GM19455 (cell line): ENCODE results near the gene CALY.
"Not testable (repeated sequence)": the region's sequence is repeated elsewhere in the genome, so short reads cannot be mapped to it uniquely, and the experiment has no call there.

Experiments used
- ATAC-seq: cut with Tn5 transposase; IDR thresholded peaks from one replicate; pipeline ENCODE4 v1.9.1; 2021; ENCODE audit not compliant: unreplicated experiment

The CALY gene, protein sequence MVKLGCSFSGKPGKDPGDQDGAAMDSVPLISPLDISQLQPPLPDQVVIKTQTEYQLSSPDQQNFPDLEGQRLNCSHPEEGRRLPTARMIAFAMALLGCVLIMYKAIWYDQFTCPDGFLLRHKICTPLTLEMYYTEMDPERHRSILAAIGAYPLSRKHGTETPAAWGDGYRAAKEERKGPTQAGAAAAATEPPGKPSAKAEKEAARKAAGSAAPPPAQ

DNA sequence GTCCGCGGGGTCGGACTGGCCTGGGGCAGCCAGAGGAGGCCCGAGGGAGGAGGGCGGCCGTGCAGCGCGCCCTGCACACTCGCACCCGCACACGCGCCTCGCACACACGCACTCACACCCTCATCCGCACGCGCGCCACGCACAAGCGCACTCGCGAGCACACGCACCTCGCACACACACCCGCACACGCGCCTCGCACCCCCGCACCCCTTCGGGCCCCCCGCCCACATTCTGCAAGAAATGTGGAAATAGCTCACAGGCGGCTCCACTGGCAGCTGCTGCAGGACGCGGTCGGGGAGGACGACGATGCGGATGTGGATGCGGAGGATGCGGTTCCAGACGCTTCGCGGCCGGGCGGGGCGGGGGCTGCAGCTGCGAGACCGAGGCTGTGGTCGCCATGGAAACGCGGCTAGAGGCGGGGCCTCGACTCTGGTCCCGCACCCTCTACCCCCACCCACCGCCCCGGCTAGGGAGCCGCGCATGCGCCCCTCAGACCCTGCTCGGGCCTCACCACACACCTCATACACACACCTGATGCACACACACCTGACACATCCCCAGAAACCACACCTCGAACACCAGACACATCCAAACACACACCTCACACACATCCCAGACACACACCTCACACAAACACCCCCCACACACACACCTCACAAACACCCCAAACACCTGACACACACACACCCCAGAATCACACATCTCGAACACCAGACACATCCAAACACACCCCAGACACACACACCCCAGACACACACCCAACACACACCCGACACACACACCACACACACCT is at the start of gene CALY:
Gene CALY, minus strand, starts transcription at position 320 of the 793 bp plus-strand sequence. CDS start 7,907 bp downstream, outside the sequence.
- no peak for ATAC-seq

DNA sequence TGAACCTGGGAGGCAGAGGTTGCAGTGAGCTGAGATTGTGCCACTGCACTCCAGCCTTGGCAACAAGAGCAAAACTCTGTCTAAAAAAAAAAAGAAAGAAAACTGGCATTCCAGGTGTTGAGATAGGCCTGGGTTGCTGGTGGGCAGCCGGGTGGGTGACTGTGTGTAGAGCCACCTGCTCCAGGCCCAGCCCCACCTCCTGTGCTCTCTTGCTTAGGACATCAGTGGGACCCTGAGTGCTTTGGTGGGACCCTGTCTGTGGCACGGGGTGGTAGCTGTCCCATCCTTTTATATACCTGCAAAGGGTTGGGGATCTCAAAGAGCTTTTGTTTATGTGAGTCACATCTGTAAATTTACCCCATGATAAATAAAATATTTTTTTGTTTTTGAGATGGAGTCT is 48.5 kb upstream of the CALY start:
- ATAC-seq = no peak

DNA sequence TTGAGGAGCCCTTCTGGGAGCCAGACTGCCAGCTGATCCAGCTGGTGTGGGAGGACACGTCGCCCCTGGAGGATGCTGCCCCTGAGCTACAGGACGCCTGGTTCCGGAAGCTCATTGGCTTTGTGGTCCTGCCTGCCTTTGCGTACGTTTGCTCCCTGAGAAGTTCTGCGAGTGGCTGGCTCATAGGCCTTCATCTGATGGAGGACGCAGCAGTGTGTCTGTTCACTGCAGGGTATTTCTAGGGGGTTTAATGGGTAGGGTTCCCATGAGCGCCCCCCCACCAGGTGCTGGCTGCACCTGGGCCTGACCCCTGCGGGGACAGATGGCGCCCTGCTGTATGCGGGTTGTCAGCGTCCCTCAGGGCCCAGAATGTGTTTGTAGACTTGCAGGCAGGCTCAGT is 47.4 kb upstream of the CALY start:
- ATAC-seq = no peak

DNA sequence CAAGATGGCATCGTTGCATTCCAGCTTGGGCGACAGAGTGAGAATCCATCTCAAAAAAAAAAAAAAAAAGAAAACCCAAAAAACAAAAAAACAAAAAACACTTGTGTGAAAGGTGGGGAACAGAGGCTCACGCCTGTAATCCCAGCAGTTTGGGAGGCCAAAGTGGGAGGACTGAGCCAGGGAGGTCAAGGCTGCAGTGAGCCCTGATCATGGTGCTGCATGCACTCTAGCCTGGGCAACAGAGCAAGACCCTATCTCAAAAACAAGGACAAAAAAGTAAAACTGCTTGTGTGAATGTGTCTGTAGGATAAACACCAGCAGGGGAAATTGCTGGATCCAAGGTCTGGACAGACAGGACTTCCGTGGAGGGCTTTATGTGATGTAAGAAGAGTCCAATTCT is 46.9 kb upstream of the CALY start:
- no peak for ATAC-seq

DNA sequence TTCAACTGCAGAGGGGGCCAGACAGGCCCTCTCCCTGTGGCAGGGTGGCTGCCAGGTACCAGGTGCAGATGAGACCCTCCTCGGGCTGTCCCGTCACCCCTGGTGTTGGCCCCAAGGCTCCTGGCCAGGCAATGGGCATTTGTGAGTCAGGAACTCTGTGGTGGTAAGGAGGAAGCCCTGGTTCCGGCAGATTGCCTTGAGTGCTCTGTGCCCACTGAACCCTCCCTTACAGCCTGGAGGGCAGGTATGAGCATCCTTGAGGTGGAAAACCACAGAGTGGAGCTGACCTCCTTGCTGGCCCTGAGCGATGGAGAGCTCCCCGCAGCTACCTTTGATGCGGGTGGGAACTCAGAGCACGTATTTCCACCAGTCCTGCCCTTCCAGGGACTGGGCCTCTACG is 44.3 kb upstream of the CALY start:
- ATAC-seq = no peak

DNA sequence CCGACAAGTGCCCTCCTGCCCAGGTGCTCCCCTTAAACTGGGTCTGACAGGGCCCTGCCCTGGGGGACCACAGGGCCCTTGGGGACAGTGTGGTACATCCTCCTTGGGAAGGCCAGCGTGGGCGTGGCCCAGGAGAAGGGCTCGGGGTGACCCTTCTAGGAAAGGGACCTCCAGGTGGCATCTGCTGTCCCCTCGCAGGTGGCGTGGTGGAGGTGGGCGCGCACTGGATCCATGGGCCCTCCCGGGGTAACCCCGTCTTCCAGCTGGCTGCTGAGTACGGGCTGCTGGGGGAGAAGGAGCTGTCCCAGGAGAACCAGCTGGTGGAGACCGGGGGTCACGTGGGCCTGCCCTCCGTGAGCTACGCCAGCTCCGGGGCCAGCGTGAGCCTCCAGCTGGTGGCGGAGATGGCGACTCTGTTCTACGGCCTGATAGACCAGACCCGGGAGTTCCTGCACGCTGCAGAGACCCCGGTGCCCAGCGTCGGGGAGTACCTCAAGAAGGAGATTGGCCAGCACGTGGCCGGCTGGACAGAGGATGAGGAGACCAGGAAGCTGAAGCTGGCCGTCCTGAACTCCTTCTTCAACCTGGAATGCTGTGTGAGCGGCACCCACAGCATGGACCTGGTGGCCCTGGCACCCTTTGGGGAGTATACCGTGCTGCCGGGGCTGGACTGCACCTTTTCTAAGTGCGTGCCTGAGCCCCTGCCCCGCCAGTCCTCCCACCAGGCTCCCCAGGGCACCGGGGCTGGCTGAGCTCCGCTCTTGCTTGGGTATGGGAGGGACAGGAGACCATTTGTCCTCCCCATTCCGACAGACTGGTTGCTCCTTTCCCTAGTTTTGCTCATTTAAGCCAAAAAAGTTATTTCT is 43.3 kb upstream of the CALY start:
- ATAC-seq = peak; percentile 22

DNA sequence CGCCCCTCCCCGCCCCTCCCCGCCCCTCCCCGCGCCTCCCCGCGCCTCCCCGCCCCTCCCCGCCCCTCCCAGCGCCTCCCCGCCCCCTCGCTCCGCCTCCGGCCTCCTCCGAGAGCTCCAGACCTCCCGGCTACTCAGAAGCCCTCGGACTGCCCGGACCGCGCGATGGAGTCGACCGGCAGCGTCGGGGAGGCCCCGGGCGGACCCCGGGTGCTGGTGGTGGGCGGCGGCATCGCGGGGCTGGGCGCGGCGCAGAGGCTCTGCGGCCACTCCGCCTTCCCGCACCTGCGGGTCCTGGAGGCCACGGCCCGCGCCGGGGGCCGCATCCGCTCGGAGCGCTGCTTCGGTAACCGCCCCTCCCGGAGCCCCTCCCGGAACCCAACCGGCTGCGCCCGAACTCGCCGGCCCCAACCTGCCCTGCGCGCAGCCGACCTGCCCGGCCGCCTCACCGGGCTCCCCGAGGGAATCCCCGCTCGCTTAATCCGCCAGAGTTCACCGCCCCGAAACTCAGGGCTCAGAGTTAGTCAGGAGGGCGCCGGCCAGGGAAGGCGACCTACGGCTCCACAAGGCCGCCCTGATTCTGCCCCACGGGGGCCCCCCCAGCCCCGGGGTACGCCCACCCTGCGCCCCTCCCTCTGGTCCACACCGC is 42.6 kb upstream of the CALY start, which contains the start of gene PAOX:
Gene PAOX, plus strand, starts transcription at position 111 of the 649 bp plus-strand sequence. Its CDS starts 55 bp downstream, at position 166.
- peak; percentile 53 for ATAC-seq

DNA sequence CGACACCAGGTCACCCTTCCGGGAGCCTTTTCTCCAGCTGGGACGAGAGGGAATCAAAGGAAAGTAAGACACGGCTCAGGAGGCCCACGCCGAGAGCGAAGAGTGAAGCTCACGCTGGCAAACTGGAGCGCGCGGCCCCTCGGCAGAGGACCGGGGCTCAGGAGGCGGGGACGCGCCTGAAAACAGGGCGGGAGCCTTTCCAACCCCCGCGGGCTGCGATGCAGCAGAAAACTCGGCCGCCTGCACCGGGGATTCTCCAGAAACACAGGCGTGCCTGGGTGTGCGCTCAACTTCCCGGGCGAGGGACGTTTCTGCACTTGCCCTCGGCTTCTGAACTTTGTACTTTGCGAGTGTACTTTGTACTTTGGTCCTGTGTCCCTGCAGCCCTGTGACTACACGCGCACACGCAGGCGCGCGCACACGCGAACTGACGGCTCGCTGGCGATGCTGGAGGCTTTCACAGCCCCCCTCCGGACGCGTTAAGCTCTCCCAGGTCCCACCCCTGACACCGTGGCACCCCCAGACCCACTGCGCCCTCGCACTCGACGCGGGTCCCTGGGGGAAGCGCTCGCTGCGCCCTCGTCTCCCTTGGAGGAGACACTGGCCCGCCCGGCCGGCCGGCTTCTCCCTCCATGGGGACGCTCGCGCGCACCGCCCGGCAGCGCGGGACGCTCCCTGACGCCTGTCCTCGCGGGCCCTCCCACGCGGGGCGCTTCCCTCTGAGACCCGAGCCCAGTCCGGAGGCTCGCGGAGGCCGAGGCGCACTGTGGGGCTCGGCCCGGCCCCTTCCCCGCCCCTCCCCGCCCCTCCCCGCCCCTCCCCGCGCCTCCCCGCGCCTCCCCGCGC is 41.8 kb upstream of the CALY start:
- ATAC-seq = peak; percentile 40

DNA sequence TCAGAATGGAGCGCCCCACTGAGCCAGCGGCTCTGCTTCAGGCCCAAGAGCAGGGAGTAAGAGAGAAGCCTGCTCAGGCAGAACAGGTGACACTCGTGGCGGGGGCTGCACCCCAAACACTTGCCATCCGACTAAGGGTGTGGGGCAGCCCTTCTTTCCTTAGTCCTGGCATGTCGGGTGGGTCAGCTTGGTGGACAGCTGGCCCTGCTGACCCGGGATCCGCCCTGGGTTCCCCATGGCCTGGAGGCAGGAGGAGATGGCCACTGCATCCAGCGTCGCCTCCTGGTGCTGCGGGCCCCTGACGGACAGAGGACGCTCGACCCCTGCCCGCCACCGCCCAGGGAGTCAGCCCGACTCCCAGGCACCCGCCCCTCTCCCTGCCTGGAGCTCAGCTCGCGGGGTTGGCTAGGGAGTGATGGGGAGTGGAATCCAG is 41.1 kb upstream of the CALY start:
- ATAC-seq = no peak

DNA sequence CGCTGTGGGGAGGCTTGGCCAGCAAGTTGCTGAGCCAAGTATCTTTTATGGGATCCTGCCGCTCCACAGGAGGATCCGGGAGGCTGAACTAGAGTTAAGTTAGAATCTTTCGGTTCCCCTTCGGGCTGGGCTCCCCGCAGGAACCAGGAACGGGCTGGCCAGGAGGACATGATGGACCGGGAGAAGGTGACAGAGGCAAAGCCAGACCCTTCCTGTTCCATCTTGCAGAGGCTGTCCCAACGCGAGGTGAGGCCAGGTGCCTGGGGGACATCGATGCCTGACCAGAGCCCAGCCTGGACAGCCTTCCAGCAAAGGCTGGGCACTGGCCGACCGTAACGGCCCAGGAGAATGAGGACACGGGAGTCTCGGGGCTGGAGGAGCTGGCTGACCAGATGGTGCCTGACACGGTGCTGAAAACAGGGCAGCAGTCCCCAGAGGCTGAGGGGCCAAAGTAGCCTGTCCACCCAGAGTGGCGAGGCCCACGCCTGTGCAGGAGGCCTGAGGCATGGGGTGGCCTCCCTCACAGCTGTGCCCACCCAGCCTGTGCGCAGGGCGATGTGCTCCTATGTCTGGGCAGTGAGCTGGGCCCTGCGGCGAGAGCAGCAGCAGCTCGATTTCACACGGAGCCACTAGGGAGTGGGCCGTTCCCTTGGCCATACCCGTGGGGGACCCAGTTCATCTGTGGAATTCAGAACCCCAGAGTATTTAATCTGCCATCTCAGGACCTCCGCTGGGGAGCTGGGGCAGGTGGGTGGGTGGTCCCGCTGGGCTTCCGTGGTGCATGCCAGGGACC is 40.5 kb upstream of the CALY start:
- ATAC-seq = no peak

DNA sequence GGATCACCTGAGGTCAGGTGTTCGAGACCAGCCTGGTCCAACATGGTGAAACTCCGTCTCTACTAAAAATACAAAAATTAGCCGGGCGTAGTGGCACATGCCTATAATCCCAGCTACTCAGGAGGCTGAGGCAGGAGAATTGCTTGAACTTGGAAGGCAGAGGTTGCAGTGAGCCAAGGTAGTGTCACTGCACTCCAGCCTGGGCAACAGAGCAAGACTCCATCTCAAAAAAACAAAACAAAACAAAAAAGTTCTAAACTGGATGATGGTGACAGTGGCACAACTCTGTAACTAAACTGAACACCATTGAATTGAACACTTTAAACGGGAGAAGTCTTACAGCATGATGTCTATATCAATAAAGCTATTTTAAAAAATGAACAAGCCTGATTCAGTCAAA is 39.5 kb upstream of the CALY start:
- ATAC-seq = not testable (repeated sequence)

DNA sequence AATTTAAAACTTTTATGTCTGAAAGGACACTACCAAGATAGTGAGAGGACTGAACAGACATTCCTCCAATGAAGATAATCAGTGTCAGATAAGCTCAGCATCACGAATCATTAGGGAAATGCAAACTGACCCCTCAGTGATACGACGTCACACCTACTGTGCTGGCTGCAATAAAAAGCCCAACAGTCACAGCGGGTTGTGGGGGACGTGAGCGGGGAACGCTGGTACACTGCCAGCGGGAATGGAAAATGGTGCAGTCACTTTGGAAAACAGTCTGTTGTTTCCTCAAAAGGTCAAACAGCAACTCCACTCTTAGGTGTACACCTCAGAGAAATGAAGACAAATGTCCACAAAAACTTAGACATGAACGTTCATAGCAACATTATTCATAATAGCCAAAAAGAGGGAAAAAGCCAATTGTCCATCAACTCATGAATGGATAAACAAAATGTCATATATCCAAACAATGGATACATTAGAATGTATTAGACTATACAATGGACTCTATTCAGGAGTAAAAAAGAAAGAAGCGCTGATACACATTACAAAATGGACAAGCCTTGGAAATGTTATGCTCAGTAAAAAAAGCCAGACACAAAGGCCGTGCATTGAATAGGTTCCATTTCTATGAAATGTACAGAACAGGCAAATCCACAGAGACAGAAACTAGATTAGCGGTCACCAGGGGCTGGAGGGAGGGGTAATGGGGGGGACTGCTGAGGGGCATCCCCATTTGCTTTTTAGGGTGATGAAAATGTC is 38.8 kb upstream of the CALY start:
- ATAC-seq = no peak

DNA sequence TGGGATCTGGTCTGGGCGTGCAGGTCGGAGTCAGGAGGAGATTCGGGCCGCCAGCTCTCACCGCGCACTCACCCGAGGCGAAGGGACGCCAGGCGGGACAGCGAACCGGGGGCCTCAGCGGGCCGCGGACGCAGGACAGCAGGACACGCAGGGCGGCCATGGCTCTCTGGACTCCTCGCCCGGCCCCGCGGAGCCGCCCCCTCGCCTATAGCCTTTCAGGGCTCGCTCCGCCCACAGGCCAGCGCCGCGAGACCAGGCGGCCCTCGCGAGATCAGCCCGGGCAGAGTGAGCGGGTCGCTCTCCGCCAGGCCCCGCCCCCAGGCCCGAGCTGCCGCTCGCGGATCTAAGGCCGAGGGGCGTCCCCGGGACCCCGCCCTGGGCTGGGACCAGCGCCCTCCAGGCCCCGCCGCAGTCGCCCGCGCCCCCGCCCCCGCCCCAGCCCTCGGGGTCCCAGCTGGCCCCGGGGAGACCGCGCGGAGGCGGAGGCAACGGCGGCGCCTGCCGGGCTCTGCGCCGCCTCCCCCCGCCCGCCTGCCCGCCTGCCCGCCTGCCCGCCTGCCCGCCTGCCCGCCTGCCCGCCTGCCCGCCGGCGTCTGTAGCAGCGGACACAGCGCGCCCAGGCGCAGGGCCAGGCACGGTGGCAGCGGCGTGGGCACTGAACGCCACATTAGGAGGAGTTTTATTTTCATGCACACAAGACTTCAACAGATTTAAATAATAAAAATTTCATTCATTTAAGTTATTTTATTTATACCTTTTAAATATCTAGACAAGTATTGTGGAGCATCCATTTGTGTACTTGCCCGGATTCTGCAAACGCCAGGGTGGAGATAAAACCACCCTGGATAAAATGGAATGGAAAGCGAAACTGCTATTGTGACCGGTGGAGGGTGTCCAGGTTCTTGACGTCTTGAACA is 36.7 kb upstream of the CALY start, which contains the start of gene ECHS1:
Gene ECHS1, minus strand, starts transcription at position 181 of the 917 bp plus-strand sequence. Its CDS starts 21 bp downstream, at position 160.
- peak; percentile 97 for ATAC-seq

DNA sequence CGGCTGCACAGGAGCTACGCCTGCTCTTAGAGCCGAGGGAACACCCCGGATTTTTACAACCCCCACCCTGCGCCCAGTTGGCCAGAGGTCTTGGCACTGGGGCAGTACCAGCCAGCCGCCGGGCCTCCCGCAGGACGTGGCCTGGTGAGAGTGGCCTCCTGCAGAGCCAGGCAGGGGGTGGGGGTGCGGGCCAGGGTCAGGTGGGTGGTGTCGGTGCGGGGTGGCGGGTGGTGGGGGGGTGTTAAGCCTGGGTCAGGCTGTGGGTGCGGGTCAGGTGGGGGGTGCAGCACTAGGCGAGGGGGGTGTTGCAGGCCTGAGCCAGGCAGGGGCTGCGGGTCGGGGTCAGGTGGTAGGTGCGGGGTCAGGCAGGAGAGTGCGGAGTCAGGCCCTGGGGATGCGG is 35.8 kb upstream of the CALY start:
- no peak for ATAC-seq

DNA sequence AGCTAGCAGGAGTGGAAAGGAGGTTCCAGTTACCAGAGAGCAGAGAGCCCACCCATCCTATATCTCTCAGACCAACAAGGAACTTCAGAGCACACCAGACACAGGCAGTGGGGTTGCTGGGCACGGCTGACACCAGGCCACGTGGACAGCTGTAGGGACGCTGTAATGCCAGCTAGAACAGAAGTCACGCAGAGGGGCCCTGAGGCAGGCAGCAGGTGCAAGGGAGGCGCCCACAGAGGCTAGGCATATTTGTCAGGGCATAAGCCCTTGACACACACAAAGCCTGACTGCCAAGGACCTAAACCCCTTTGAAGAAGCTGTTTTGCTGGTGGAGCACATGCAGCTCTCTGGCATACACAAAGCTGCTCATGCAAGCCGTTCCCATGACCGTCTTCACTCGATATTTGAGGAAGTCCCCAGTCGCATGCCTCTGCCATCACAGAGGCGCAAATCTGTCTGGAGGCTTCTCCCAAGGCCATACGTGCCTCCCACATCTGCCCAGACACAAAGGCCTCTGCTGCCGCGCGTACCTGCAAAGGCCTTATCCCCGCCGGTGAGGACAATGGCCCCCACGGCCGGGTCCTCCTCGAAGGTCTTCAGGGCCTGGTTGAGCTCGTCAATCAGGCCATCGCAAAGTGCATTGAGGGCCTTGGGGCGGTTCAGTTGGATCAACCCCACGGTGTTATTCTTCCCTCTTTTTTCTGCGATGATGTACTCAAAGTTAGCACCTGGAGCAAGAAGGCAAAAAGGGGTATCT is 33.5 kb upstream of the CALY start:
- no peak for ATAC-seq

DNA sequence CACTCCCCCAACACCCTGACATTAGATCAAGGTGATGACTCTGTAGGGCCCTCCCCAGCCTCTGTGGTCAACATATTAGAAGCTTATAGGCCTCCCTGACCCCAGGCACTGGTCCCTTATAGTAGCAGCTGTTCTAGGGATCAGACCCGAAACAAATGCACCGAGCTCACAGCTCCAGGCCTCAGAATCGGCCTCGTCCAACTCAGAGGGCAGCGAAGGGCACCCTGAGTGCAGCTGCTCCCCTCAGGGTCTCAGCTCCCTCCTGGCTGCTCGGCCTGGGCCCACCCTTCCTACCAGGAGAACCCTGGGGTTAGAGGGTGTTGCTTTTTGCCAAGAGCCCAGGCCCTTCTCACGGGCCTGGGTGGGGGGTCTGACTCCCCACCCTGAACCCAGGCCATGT is 31.5 kb upstream of the CALY start:
- ATAC-seq = no peak

DNA sequence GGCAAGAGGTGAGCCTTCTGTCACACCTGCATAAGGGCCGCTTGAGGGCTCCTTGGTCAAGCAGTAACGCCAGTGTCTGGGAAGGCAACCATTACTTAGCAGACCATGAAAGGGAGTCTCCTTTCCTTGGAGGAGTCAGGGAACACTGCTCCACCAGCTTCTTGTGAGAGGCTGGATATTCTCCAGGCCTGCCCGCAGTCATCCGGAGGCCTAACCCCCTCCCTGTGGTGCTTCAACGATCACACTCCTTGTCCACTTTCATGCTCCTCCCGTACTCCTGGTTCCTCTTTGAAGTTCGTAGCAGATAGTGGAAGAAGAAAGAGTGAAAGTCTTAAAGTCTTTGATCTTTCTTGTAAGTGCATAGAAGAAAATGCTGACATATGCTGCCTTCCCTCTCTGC is 30.8 kb upstream of the CALY start:
- ATAC-seq = not testable (repeated sequence)
